RPMI8226 (cell line): Measurements from ENCODE around the gene TFG.

Experiments
- DNase-seq: peaks from one replicate; pipeline ENCODE4 v3.0.0-alpha.2; 2015

The TFG gene

DNA sequence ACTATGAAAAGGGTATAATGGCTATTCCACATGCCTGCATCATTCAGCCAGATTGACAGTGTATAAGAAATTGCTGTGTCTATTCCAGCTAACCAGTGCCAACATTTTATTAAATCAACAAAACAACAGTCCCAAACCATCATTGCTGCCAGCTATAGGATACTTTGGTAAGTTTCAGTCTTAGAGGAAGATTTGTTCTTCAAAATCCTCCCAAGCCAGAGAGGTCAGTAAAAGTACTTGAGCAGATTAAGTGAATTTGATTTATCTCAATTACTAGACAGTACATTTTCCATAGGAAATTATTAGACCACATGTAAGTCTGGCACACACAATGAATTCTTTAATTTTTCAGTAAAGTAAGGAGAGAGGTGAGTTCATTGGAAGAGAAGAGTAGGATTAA is 50.7 kb downstream of the TFG start:
- DNase-seq: no peak

DNA sequence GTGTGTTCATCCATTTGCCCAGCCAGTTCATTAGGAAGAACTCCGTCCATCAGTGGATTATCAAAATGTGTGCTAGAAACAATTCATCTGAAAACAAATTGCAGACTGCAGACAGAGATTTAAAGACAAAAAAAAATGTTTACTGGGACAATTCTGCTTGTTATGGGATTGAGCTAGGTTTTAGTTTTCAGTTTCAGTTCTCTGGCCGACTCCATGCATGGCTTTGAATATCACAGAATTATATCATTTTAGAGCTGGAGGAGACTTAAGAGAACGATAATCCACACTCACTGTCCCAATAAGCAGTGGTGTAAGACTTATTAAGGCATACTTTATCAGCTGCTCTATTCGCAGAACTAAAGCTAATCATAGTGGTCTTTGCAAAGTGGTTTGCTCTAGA is 51.1 kb downstream of the TFG start:
- peak; percentile 41 for DNase-seq

DNA sequence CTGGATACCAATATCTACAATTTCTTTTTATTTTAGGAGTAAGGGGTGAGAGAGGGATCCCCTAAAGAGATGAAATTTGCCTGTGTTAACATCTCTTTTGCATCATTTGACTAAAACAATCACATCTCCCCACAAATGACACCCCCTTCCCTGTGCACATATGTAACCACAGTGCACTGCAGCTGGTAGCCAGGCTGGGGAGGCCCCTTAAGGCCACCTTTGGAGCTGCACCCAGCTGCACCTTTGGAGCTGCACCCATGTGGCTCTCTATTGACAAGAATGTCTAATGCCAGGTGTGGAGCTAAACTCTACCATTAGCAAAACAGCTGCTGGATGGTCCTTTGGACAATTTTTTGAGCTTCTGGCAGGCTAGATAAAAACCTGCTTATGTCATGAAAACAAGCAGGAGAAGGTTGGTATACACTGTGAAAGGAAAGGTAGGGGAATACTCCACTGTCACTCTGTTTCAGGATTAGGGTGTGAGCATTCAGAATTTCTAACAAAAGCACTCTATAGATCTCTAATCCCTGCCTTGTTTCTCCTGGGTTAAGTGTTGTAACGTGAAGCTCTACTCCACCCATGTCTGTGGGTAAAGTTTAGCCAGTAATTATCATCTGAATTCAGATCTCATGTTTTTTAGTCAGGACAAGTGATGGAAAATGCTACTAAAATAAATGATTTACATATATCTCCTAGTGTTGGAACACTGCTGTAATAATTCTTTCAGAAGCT is 52.1 kb downstream of the TFG start:
- peak; percentile 92 for DNase-seq

DNA sequence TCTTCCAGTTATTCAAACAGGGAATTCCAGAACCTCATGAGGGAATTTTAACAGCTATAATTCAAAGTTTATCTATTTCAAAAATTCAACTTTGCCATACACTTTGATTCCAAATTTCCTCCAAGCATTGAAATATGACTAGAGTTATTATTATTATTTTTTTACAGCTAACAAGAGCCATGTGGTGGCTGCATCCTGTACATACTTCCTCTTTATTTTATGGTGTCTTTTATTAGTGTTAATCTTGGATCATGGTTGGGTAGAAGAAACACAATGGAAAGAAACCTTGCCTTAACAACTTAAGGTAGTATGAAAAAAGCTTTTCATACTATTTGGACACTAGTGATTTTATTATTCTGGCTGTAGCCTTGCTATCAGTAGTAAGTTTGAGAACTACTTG is 52.7 kb downstream of the TFG start:
- no peak for DNase-seq

DNA sequence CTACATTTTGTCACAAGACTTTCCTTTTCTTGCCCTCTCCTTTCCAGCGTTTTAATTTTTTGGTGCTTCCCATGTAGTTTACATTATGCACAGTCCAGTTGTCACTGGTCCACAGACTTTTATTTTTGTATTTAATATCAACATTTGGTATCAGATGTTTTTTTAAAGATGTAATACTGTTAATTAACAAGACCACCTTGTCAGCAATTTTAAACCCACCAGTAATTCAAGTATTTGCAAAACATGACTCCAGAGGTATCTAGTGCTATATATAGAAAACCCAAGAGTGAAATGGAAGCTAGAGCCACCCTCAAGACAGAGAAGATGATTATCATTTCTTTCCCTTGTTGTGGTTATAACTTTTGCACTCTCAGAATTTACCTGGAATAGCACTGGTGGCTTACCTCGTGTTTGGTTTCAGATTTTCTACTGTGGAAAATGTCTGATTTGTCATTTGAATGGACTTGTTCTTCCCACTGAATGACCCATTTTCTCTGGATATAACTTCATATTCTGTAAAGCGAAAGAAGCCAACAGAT is 56.2 kb downstream of the TFG start:
- no peak for DNase-seq

DNA sequence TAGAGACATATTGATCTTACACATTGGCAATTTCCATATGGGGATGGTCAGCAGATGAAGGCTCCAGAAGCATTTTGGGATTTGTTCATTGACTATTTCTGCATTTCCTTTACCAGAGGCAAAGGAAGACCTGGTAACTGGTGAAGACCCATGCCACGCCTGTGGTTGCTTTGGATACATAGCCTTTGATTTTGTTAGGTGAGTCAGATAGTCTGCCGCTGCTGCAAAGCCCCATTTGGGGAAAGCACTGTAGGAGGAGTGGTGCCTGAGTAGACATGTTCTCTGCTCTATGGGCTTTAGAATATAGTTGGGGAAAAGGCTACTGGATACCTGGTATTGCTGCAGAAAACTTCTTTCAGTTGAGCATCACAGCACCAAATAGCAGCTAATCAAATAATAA is 56.8 kb downstream of the TFG start:
- DNase-seq: no peak

DNA sequence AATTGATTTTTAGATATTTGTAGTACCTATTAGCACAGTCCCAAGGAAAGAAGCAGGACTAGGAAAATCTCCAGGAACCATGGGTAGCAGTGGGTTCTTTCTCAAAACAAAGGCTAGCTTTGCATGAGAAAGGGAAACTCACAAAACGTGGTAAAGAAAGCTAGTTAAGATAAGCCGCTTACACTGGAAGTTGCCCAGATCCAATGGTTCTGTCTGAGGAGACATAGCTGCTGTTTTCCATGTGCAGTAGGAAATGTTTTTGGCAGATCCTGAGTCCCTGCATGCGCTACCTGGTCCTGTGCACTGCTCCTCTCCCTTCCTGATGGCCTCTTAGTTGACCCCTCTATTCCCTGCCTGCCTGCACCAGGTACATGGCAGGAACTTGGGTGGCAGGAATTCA is 60.4 kb downstream of the TFG start:
- DNase-seq: no peak

DNA sequence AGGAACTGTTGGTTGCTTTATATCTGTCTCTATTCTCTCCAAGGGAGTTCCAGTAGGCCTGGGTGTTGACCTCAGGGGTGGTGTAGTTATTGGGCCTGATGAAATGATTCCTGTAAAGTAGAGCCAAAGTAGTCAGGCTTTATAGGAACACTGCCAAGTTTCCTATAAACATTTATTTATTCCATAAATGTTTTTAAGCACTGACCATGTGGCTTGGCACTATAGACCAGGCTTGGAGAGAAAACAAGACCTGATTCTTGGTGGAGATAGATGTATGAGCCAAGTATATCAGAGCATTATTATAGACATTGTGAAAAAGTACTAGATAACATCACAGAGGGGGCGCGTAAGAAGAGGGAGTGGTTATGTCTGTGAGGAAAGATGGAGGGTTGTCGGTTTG is 65.9 kb downstream of the TFG start:
- DNase-seq: no peak

DNA sequence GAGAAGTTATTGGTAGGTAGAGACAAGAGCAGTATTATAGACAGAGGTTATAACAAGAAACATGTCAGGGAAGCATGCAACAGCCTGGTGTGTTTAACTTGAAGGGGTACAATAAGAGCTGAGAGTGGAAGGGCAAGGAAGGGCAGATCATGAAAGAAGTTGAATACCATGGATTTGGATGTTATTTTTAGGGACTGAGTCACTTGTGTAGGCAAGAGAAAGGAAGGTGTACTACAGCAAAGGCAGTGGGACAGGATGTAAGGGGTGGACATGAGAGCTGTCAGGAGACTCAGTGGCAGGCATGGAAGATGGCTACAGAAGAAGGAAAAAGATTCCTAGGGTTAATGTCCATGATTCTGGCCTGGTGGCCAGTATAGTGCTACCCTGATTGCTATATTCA is 66.4 kb downstream of the TFG start:
- no peak for DNase-seq

DNA sequence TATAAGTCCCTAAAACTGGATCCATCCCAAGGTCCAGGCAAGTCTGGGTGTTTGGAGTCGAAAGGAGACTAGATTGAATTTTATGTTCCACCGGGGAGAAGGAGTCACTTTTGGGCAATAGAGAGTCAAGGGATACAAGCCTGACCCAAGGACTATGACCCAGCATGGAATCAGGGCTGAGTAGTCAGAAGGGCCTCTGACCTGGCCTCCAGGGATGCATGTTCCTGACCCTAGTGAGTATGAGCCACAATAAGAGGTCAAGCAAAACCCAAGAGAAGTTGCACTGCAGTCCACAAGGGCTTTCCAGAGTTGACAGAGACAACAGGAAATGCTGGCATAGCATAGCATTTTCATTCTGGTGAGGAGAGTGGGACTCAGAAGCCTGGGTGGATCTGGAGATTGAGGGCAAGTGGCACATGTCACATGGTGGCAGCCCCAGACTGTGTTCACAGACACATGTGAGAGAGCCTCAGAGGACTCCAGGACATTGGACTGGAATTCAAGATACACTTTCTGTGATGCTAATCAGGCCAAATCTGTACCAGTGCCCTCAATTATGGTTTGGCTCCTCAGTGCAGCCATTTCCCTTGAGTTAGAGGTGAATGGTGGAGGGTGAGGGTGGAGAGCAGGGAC is 66.9 kb downstream of the TFG start:
- no peak for DNase-seq

DNA sequence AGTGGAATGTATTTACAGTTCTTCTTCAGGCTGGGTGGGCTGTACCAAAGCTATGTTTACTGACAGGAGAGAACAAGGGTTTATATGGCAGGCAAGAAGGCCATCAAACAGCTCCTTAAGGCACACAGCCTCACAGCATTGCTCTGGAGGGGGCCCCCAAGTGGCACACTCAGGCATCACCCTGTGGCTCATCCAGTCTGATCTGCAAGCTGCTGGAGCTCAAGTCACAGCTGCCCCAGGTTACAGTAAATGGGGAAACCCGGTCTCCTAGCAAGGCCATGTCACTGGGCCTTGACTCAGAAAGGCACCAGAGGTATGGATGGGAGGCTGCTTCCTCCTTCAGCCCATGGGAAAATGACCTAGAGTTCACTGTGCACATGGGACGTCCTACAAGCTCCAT is 67.5 kb downstream of the TFG start:
- DNase-seq: no peak

DNA sequence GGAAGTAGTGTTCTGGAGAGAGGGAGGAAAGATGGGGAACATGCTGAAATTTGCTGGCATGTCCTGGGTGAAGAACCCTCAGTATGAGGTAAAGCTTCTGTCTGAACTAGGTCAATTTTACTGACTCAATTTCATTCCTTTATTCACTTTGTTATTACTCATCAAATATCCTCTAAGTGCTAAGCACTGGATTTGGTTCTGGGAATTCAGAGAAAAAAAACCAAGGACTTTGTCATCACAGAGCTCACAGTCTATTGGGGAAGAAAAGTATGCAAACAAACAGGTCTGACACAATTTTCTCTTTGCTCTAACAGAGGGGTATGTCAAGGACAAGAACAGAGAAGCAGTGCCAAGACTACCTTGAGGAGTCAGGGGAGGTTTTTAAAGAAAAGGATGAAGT is 68.0 kb downstream of the TFG start:
- no peak for DNase-seq

DNA sequence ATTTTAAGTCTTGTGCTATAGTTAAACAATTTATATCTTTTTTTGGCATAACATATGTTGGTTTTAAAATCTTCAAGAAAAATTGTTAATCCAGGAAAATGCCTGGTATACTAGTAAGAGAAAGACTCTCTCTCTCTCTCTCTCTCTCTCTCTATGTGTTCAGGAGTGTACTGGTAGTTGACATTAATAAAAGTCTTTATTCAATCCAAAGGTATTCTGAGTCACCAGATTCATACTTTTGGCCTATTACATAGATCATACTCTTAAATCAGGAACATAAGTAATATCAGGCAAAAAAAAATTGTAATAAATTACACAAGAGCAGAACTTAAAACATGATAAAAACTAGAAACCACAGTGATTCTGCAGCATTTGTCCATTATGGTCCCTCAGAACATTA is 70.2 kb downstream of the TFG start:
- no peak for DNase-seq

DNA sequence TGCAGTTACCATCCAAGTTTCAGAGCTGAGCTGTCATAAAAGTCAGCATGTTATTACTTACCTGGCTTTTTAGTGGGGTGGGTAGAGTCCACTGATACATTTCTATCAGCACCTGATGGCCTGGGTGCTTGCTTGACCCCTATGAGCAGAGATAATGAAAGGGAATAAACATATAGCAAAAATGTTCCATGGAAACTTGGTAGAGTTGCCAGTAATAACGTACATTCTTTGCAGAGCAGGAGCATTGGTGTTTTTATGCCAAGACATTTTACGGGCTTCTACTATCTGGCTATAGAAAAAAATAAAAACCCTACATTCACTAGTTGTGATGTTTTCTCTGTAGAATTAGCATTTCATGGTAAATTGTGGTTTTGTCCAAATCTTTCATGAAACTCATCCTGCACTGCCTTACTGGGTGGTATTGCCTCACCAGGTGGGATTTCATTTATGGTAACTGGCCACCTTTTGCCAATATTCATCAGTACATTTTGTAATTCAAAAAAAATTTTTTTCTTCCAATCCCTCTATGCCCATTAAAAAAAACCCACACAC is 70.9 kb downstream of the TFG start:
- no peak for DNase-seq

DNA sequence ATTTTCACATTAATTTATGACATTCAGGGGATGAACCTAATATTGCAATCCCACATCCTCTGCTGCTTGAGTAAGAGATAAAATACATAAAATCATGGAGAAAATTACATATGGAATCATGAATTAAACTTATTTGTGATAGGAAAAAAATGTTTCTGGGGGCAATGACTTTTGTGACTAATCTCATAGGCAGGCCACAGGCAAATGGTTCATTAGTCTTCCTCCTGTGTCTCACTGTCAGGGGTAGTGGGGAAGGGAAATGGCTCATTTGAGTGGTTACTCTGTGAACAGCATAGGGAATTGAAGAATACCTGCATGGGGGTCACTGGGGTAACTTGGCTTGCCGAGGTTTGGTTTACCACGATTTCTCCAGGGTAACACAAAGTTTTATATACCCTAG is 72.0 kb downstream of the TFG start:
- no peak for DNase-seq

DNA sequence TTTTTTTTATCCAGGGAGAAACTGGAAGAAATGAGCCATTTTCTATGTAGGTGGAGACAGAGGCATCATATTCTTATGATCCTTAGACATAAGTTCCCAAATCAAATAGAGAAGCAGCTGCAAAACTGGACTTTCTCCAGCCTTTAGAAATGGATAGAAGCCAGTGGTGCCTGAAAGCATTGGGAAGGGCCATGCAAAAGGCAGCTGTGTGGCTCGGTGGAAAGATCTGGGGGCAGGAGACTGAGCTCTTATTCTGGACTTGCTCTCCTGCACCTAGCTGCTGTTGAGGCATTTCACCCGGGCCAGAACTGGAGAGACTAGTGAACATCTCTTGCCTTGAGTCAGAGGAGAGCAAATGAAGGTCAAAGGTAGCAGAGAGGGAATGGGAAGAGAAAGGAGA is 73.1 kb downstream of the TFG start:
- DNase-seq: no peak

DNA sequence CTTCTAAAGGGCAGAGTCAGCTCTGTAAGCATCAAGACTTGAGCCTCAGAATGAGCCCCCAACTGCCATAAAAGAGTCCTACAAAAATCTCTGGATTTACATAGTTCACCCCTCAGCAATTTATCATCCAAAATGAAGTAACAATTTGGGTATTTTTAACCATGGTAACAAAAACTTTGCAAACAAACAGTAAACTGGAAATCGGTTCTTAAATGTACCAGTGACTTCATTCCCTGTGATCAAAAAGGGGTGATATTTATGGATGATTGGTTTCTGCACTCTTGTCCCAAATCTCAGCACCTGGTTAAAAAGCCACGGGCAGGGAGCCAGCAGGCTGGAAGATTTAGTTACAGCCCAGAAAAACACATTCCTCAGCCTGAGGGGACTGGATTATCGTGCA is 73.6 kb downstream of the TFG start:
- no peak for DNase-seq

DNA sequence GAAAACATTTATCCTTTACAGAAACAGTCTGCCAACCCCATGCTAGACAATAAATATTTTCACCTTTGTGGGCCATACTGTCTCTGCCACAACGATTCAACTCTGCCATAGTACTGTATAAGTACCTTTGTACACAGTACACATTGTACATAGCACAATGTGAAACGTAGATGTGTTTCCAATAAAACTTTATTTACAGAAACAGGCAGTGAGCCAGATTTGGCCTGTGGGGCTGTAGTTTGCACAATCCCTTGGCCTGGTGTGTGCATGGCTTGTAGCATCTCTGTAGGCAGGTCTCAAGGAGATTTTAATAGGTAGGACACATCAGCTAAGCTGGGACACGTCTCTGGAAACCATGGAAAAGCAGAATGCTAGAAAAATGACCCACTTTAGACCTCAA is 74.3 kb downstream of the TFG start:
- no peak for DNase-seq

DNA sequence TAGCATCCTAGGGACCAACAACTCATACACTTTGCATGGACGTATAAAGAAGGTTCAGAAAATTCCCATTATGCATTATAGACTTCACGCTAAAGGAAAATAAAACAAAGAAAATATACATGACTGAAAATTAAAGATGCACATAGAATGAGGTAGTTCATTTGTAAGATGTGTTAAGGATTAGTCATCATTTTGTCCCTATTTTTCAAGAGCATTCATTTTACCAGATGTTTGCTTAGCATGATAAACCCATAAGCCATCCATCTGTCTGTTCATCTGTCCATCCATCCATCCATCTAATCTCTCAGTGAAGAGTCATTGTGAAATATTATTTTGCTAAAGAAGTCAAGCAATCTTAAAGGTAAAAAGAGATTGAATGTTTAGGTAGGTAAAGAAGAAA is 80.3 kb downstream of the TFG start:
- DNase-seq: no peak

DNA sequence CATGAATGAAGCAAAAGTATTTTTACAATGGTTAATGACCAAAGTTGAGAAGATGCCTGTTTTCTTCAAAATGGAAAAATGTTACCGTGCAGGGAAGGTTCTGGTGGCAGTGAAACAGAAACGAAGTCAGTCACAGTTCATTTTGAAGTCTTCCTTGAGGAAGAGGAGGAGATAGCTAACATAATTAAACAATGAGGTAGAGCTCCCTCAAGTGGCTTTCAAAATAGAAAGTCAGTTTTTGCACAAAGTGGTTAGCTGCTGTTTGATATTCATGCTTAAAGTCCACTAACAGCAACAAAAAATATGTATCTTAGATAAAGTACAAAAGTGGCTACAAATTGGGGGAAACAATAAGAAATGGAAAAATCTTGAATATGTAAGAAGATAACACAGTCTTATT is 87.3 kb downstream of the TFG start:
- DNase-seq: peak; percentile 39

DNA sequence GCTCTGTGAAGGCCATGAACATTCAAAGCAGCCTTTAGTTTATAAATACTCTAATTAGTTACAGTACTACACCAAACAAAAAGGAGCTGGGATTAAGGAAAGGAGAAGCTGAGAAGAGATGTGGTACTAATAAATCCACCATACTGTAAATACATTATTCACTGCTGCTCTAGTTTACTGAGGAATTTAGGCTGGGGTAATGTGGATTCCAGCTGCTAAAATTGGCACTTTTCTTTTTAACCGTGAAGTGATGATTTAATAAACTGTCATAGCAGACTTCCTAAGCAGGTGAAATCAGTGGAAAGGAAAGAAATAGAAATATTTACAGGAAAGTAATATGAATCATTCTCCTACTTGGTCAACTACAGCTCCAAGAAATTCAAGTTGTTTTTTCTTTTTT is 88.7 kb downstream of the TFG start:
- DNase-seq: no peak
